D721Med (cell line): ENCODE data around the gene AARSD1.

Source experiments
- DNase-seq: peaks from one replicate; pipeline ENCODE4 v3.0.0; 2011; ENCODE audit warnings: low spot score; ENCODE audit not compliant: insufficient read length
- FAIRE-seq: peaks from 2 replicates; lab custom pipeline; 2011; peaks lifted over from hg19 to GRCh38; lab: Jason Lieb, UNC
- CTCF ChIP-seq: IDR thresholded peaks from 2 replicates; pipeline ENCODE4 v1.5.1; 2012; ENCODE audit warnings: mild to moderate bottlenecking, control low read depth; ENCODE audit not compliant: insufficient read depth; ENCODE audit errors: missing control alignments

AARSD1 gene

GRCh38 chr17:42913981-42914617, 50.2 kb downstream of the AARSD1 start:
- no peak for FAIRE-seq
- no peak for DNase-seq
- TF ChIP-seq CTCF: no peak

GRCh38 chr17:42913522-42913921, 50.7 kb downstream of the AARSD1 start:
- TF ChIP-seq CTCF: no peak
- DNase-seq (no peak), FAIRE-seq (no peak)

GRCh38 chr17:42908872-42909700, 55.2 kb downstream of the AARSD1 start:
- no peak for TF ChIP-seq CTCF
- DNase-seq (no peak), FAIRE-seq (no peak)

- FAIRE-seq: no peak
- TF ChIP-seq CTCF: no peak
- no peak for DNase-seq
These were observed 57.3 kb downstream of the AARSD1 start for GRCh38 chr17:42906772-42907446.

GRCh38 chr17:42904110-42904469, 60.2 kb downstream of the AARSD1 start:
- FAIRE-seq: no peak
- TF ChIP-seq CTCF: no peak

GRCh38 chr17:42901535-42902229, 62.6 kb downstream of the AARSD1 start:
- TF ChIP-seq CTCF: no peak
- no peak for FAIRE-seq

More at GRCh38 chr17:42904110-42904469, 60.2 kb downstream of the AARSD1 start:
- no peak for DNase-seq

More at GRCh38 chr17:42901535-42902229, 62.6 kb downstream of the AARSD1 start:
- no peak for DNase-seq
